Mesenchymal stem cell (in vitro differentiated cells and primary cell): ENCODE data around the gene MVB12B.

Source experiments
- DNase-seq: peaks from one replicate; pipeline ENCODE4 v3.0.0-alpha.2; 2013
- H2AFZ ChIP-seq: one replicate; pipeline ENCODE4 v1.6.1; 2013; ENCODE audit warnings: low read depth, mild to moderate bottlenecking, control low read depth, inconsistent platforms, low read length, moderate library complexity
- H2AK5ac ChIP-seq: 2 replicates; pipeline ENCODE4 v1.6.1; 2013; ENCODE audit warnings: low read length, moderate library complexity, mild to moderate bottlenecking, inconsistent platforms; ENCODE audit not compliant: severe bottlenecking
- H2BK120ac ChIP-seq: one replicate; pipeline ENCODE4 v1.6.1; 2013; ENCODE audit warnings: low read depth, mild to moderate bottlenecking, inconsistent platforms, low read length, moderate library complexity
- H2BK12ac ChIP-seq, 2 experiments: one replicate each; pipeline ENCODE4 v1.6.1; 2013; ENCODE audit warnings: inconsistent platforms in 2 of 2, low read length in 2 of 2, mild to moderate bottlenecking in 2 of 2, moderate library complexity in 2 of 2, control low read depth in 1 of 2
- H2BK15ac ChIP-seq: one replicate; pipeline ENCODE4 v1.6.1; 2013; ENCODE audit warnings: mild to moderate bottlenecking, low read depth, inconsistent platforms; ENCODE audit not compliant: poor library complexity, severe bottlenecking
- H2BK5ac ChIP-seq: 2 replicates; pipeline ENCODE4 v1.6.1; 2013; ENCODE audit warnings: low read depth, mild to moderate bottlenecking, low read length, control low read depth, inconsistent platforms; ENCODE audit not compliant: poor library complexity, severe bottlenecking
- H3K14ac ChIP-seq, 2 experiments: one replicate each; pipeline ENCODE4 v1.6.1; 2013; ENCODE audit warnings: inconsistent platforms in 2 of 2, low read length in 2 of 2, control low read depth in 1 of 2, mild to moderate bottlenecking in 1 of 2, moderate library complexity in 1 of 2
- H3K18ac ChIP-seq, 2 experiments: one replicate each; pipeline ENCODE4 v1.6.1; 2013; ENCODE audit warnings: inconsistent platforms in 2 of 2, low read length in 2 of 2, control low read depth in 1 of 2, low read depth in 1 of 2, mild to moderate bottlenecking in 1 of 2
- H3K23ac ChIP-seq, 2 experiments: one replicate each; pipeline ENCODE4 v1.6.1; 2013; ENCODE audit warnings: inconsistent platforms in 2 of 2, low read length in 2 of 2, mild to moderate bottlenecking in 2 of 2, moderate library complexity in 2 of 2, control low read depth in 1 of 2
- H3K27ac ChIP-seq: 2 replicates; pipeline ENCODE4 v1.5.1; 2013; ENCODE audit warnings: mild to moderate bottlenecking, moderate library complexity, low read length, control low read depth, inconsistent platforms; ENCODE audit not compliant: poor library complexity, severe bottlenecking
- H3K27me3 ChIP-seq, 2 experiments: 2 replicates each; pipeline versions ENCODE4 v1.6.1 to v1.7.0; 2013; ENCODE audit warnings: low read length in 2 of 2, mild to moderate bottlenecking in 2 of 2, moderate library complexity in 2 of 2, control low read depth in 1 of 2, inconsistent platforms in 1 of 2; ENCODE audit not compliant: control insufficient read depth in 1 of 2, insufficient read depth in 1 of 2
- H3K36me3 ChIP-seq, 2 experiments: 2 replicates each; pipeline versions ENCODE4 v1.6.1 to v1.7.0; 2013; ENCODE audit warnings: low read length in 2 of 2, control low read depth in 1 of 2, inconsistent platforms in 1 of 2, low read depth in 1 of 2, mild to moderate bottlenecking in 1 of 2; ENCODE audit not compliant: insufficient read depth in 2 of 2, control insufficient read depth in 1 of 2
- H3K4ac ChIP-seq, 2 experiments: one replicate each; pipeline ENCODE4 v1.6.1; 2013; ENCODE audit warnings: inconsistent platforms in 2 of 2, low read length in 2 of 2, mild to moderate bottlenecking in 2 of 2, moderate library complexity in 2 of 2, control low read depth in 1 of 2, low read depth in 1 of 2
- H3K4me1 ChIP-seq: 2 replicates; pipeline ENCODE4 v1.6.1; 2013; ENCODE audit warnings: low read depth, low read length, control low read depth; ENCODE audit not compliant: control insufficient read depth, insufficient read depth
- H3K4me2 ChIP-seq: 2 replicates; pipeline ENCODE4 v1.6.1; 2013; ENCODE audit warnings: low read length, mild to moderate bottlenecking, inconsistent platforms; ENCODE audit not compliant: poor library complexity, severe bottlenecking
- H3K4me3 ChIP-seq, 2 experiments: 2 replicates each; pipeline versions ENCODE4 v1.5.1 to v1.7.0; 2013; ENCODE audit warnings: low read length in 2 of 2, mild to moderate bottlenecking in 2 of 2, control low read depth in 1 of 2, low read depth in 1 of 2; ENCODE audit not compliant: insufficient read depth in 1 of 2
- H3K79me1 ChIP-seq: replicated peaks from 2 replicates; pipeline ENCODE4 v1.6.1; 2013; ENCODE audit warnings: mild to moderate bottlenecking, control low read depth, low read length, inconsistent platforms; ENCODE audit not compliant: poor library complexity, severe bottlenecking
- H3K9ac ChIP-seq: 2 replicates; pipeline ENCODE4 v1.7.0; 2013; ENCODE audit warnings: mild to moderate bottlenecking, low read length, moderate library complexity
- H3K9me3 ChIP-seq: 2 replicates; pipeline ENCODE4 v1.7.0; 2013; ENCODE audit warnings: mild to moderate bottlenecking, low read length; ENCODE audit not compliant: control insufficient read depth
- H4K8ac ChIP-seq: one replicate; pipeline ENCODE4 v1.6.1; 2013; ENCODE audit warnings: inconsistent platforms, mild to moderate bottlenecking, low read length, moderate library complexity
- H4K91ac ChIP-seq: one replicate; pipeline ENCODE4 v1.6.1; 2013; ENCODE audit warnings: mild to moderate bottlenecking, low read length, inconsistent platforms
- WGBS: methylation state at CpG from one replicate; pipeline ENCODE4 v1.1.7; 2013; ENCODE audit warnings: mixed read lengths; 5-methylcytosine and 5-hydroxymethylcytosine counted together

The MVB12B gene

GRCh38 chr9:126463426-126463825 lies 136.8 kb downstream of the MVB12B start:
- Histone ChIP-seq H3K27me3 (no peaks in the 10 kb centered on the region), H3K4ac (no peak overlapping the region), H4K91ac (no peak overlapping the region), H3K36me3 (no peaks in the 10 kb centered on the region), H3K4me2 (no peak overlapping the region), H2BK120ac (no peak overlapping the region), H2BK15ac (no peak overlapping the region), H2AK5ac (no peak overlapping the region), H3K18ac (no peak overlapping the region), H3K23ac (no peak overlapping the region), H3K79me1 (no peaks in the 10 kb centered on the region), H2BK12ac (no peak overlapping the region), H3K9me3 (no peaks in the 10 kb centered on the region), H3K27ac (no peak overlapping the region), H3K4me3 (no peak overlapping the region), H3K4me1 (peaks cover 3% of the 10 kb centered on the region), H3K14ac (no peak overlapping the region), H2BK5ac (no peak overlapping the region), H2AFZ (no peak overlapping the region), H4K8ac (no peak overlapping the region), H3K9ac (no peak overlapping the region)
- no peak for DNase-seq
- 96% methylated on average over 2 of the region's 2 CpGs for WGBS

- WGBS = over 99% methylated on average over 11 of the region's 11 CpGs
- Histone ChIP-seq H4K8ac (peak overlapping the region; percentile 38), H2BK5ac (no peak overlapping the region)
Measured at GRCh38 chr9:126464694-126465441, 138.2 kb downstream of the MVB12B start.

GRCh38 chr9:126465977-126466376 lies 139.3 kb downstream of the MVB12B start:
- Histone ChIP-seq H2AFZ (no peak overlapping the region), H3K27ac (no peak overlapping the region), H3K79me1 (no peaks in the 10 kb centered on the region), H4K91ac (no peak overlapping the region), H3K36me3 (peaks cover 0 to 4% of the 10 kb centered on the region in 2 experiments), H2BK15ac (no peak overlapping the region), H2BK120ac (no peak overlapping the region), H3K9me3 (no peaks in the 10 kb centered on the region), H3K27me3 (no peaks in the 10 kb centered on the region), H2AK5ac (no peak overlapping the region), H3K9ac (no peak overlapping the region), H3K4me3 (no peak overlapping the region), H3K23ac (no peak overlapping the region), H3K4ac (no peak overlapping the region), H3K14ac (no peak overlapping the region), H3K4me1 (peaks cover 3% of the 10 kb centered on the region), H3K4me2 (no peak overlapping the region), H2BK5ac (no peak overlapping the region), H3K18ac (no peak overlapping the region), H2BK12ac (no peak overlapping the region), H4K8ac (no peak overlapping the region)
- DNase-seq = no peak
- WGBS = 93% methylated on average over 6 of the region's 6 CpGs

More at GRCh38 chr9:126464694-126465441, 138.2 kb downstream of the MVB12B start:
- H3K4me3 ChIP-seq = no peak overlapping the region
- no peak overlapping the region for H3K18ac ChIP-seq
- no peaks in the 10 kb centered on the region for H3K79me1 ChIP-seq
- H3K9me3 ChIP-seq = no peaks in the 10 kb centered on the region
- H2AFZ ChIP-seq = no peak overlapping the region
- H3K4me1 ChIP-seq = peaks cover 2% of the 10 kb centered on the region
- no peak overlapping the region for H2BK120ac ChIP-seq
- no peak overlapping the region for H2BK15ac ChIP-seq
- H3K27me3 ChIP-seq = no peaks in the 10 kb centered on the region
- peaks cover 0 to 4% of the 10 kb centered on the region in 2 experiments for H3K36me3 ChIP-seq
- no peak overlapping the region for H4K91ac ChIP-seq
- DNase-seq = no peak
- H3K4me2 ChIP-seq = no peak overlapping the region
- no peak overlapping the region for H3K4ac ChIP-seq
- H3K14ac ChIP-seq = no peak overlapping the region
- no peak overlapping the region for H2AK5ac ChIP-seq
- no peak overlapping the region for H2BK12ac ChIP-seq
- no peak overlapping the region for H3K27ac ChIP-seq
- no peak overlapping the region for H3K23ac ChIP-seq
- no peak overlapping the region for H3K9ac ChIP-seq

- Histone ChIP-seq H3K18ac (no peak overlapping the region), H3K36me3 (peaks cover 0 to 4% of the 10 kb centered on the region in 2 experiments), H3K4me1 (peaks cover 6% of the 10 kb centered on the region), H3K27ac (no peak overlapping the region), H2BK5ac (no peak overlapping the region), H3K27me3 (no peaks in the 10 kb centered on the region), H3K9me3 (no peaks in the 10 kb centered on the region), H3K23ac (no peak overlapping the region), H2BK120ac (no peak overlapping the region), H3K4me3 (no peak overlapping the region), H3K4me2 (no peak overlapping the region), H3K9ac (no peak overlapping the region), H4K91ac (no peak overlapping the region), H2BK15ac (no peak overlapping the region), H3K79me1 (no peaks in the 10 kb centered on the region), H3K4ac (no peak overlapping the region), H4K8ac (no peak overlapping the region), H3K14ac (no peak overlapping the region), H2BK12ac (no peak overlapping the region), H2AFZ (no peak overlapping the region), H2AK5ac (no peak overlapping the region)
- DNase-seq = no peak
- 95% methylated on average over 14 of the region's 14 CpGs for WGBS
Measured at GRCh38 chr9:126468141-126468825, 141.7 kb downstream of the MVB12B start.
